OCI-LY7 (cell line): ENCODE measurements around the gene DENND1A. TPM values are rescaled to one million over a fixed set of nuclear protein-coding genes. Genes with fewer than 3 reads are reported as not detected.
A peak's percentile ranks its signal among the peaks of the same experiment; 100 is the strongest.

ENCODE experiments used
- BruUV-seq: library from RNA; stranded (reverse); fragments of 400-500 nt; replicated peaks from 2 replicates; lab custom pipeline; 2021; lab: Mats Ljungman, UMichigan
- CTCF ChIA-PET: fragments of 300-600 bp; sonication (Branson Sonifier 250); formaldehyde crosslinking; loops from one replicate; lab custom pipeline; 2022; ENCODE audit warnings: antibody characterized with exemption; ENCODE audit not compliant: unreplicated experiment; lab: Charles Lee
- POLR2A ChIA-PET: fragments of 300-600 bp; sonication (Branson Sonifier 250); formaldehyde crosslinking; loops from one replicate; lab custom pipeline; 2022; ENCODE audit warnings: antibody characterized with exemption; lab: Charles Lee
- DNase-seq: peaks from one replicate; pipeline ENCODE4 v3.0.0-alpha.2; 2015; ENCODE audit warnings: low spot score
- H2AFZ ChIP-seq: fragments of 200-600 bp; sonication (generic), shearing (Covaris generic); 2 replicates; pipeline ENCODE4 v1.6.1; 2014; ENCODE audit warnings: mild to moderate bottlenecking, antibody characterized with exemption, low read length, moderate library complexity
- H3K27ac ChIP-seq: fragments of 200-600 bp; sonication (generic); 2 replicates; pipeline ENCODE4 v1.5.1; 2014; ENCODE audit warnings: mixed run types, low read depth, mild to moderate bottlenecking, moderate library complexity, low read length, inconsistent platforms; ENCODE audit not compliant: poor library complexity, severe bottlenecking
- H3K36me3 ChIP-seq: fragments of 200-600 bp; sonication (generic); 2 replicates; pipeline ENCODE4 v1.6.1; 2014; ENCODE audit warnings: mild to moderate bottlenecking, antibody characterized with exemption, low read length, moderate library complexity, mixed read lengths; ENCODE audit not compliant: insufficient read depth
- H3K4me1 ChIP-seq: fragments of 200-600 bp; sonication (generic); 2 replicates; pipeline ENCODE4 v1.5.1; 2014; ENCODE audit warnings: mild to moderate bottlenecking, low read length; ENCODE audit not compliant: insufficient read depth, poor library complexity, severe bottlenecking
- H3K4me2 ChIP-seq: fragments of 200-600 bp; sonication (generic); 2 replicates; pipeline ENCODE4 v1.6.1; 2014; ENCODE audit warnings: mild to moderate bottlenecking, low read length
- H3K4me3 ChIP-seq: fragments of 200-600 bp; sonication (generic); 2 replicates; pipeline ENCODE4 v1.5.1; 2014; ENCODE audit warnings: mild to moderate bottlenecking, low read depth, low read length; ENCODE audit not compliant: poor library complexity, severe bottlenecking
- H3K79me2 ChIP-seq: fragments of 200-600 bp; sonication (generic); 2 replicates; pipeline ENCODE4 v1.6.1; 2016; ENCODE audit warnings: low read depth, mild to moderate bottlenecking, low read length, moderate library complexity, mixed read lengths; ENCODE audit not compliant: insufficient read depth
- H3K9me2 ChIP-seq: fragments of 200-600 bp; sonication (generic); 2 replicates; pipeline ENCODE4 v1.6.1; 2016; ENCODE audit warnings: mild to moderate bottlenecking, low read length, mixed read lengths; ENCODE audit not compliant: insufficient read depth
- H3K9me3 ChIP-seq: fragments of 200-600 bp; sonication (generic); 2 replicates; pipeline ENCODE4 v1.6.1; 2014; ENCODE audit warnings: mild to moderate bottlenecking, mixed run types, low read length, mixed read lengths
- H4K20me1 ChIP-seq: fragments of 200-600 bp; sonication (generic); 2 replicates; pipeline ENCODE4 v1.6.1; 2014; ENCODE audit warnings: mild to moderate bottlenecking, antibody characterized with exemption, low read length, moderate library complexity, mixed read lengths; ENCODE audit not compliant: insufficient read depth
- CTCF ChIP-seq: fragments of 200-600 bp; sonication (generic); conservative IDR thresholded peaks from 2 replicates; pipeline ENCODE4 v1.5.1; 2014; ENCODE audit warnings: mild to moderate bottlenecking, antibody characterized with exemption, low read length, moderate library complexity, mixed read lengths
- EZH2phosphoT487 ChIP-seq: fragments of 200-600 bp; sonication (generic); IDR thresholded peaks from 2 replicates; pipeline ENCODE4 v1.6.1; 2018; ENCODE audit warnings: low read depth, borderline replicate concordance, mild to moderate bottlenecking, mixed run types, antibody characterized with exemption, low read length, moderate library complexity, mixed read lengths
- intact Hi-C: fragments of 100-400 bp; cut with micrococcal nuclease; formaldehyde crosslinking; loops from one replicate; pipeline ENCODE4 v1.10.0; 2022; ENCODE audit not compliant: unreplicated experiment
- total RNA-seq, 2 experiments: library from RNA; depleted of rRNA in 1 of 2; stranded (reverse); fragments of >200 nt in 1 of 2; shearing (Covaris generic) in 1 of 2; gene quantifications; 2 replicates each; pipeline ENCODE4 v1.2.3, GENCODE V29; 2014 to 2022

Gene DENND1A
- total RNA-seq, 2 experiments from 2014 or later, result 17.9 to 36.3 TPM

GRCh38 chr9:123349691-123350480 lies 580.0 kb downstream of the DENND1A start:
- peak overlapping the region; percentile 13 for H3K4me3 ChIP-seq

GRCh38 chr9:123349033-123349432 lies 580.9 kb downstream of the DENND1A start:
- Histone ChIP-seq H3K4me2 (peak overlapping the region; percentile 22; the same call in 1 of the 2 replicates), H4K20me1 (no peaks in the 10 kb centered on the region), H3K4me1 (peaks cover 54% of the 10 kb centered on the region), H3K27ac (peak overlapping the region; percentile 43), H3K9me2 (no peaks in the 10 kb centered on the region), H3K9me3 (no peaks in the 10 kb centered on the region; the same call in 1 of the 2 replicates), H3K4me3 (no peak overlapping the region), H3K36me3 (no peaks in the 10 kb centered on the region), H3K79me2 (no peaks in the 10 kb centered on the region), H2AFZ (peak overlapping the region; percentile 47; the same call in 1 of the 2 replicates)
- ChIA-PET POLR2A (interaction anchor here (0.6 to 1.3 kb wide), 5 partner anchors 11 to 342 kb away, joined by 3 to 5 read pairs (median 3); no protein-coding TSS in a partner anchor), CTCF (interaction anchor here (0.8 to 2.0 kb wide), 5 partner anchors 80 to 266 kb away, joined by 3 to 11 read pairs (median 4); no protein-coding TSS in a partner anchor)
- no peak for DNase-seq
- intact Hi-C loops, result loop anchor here (10.0 kb wide), 2 partner anchors 444 to 524 kb away; partner anchors contain the start of genes PDCL and RC3H2
- TF ChIP-seq CTCF (no peak), EZH2phosphoT487 (no peak)
- BruUV-seq, result no TSS peak

More at GRCh38 chr9:123349691-123350480, 580.0 kb downstream of the DENND1A start:
- peak; percentile 83 for DNase-seq
- H3K36me3 ChIP-seq, result no peaks in the 10 kb centered on the region
- BruUV-seq, result no TSS peak
- ChIA-PET POLR2A (interaction anchor here (0.6 to 1.1 kb wide), 6 partner anchors 10 to 257 kb away, joined by 3 to 5 read pairs (median 3); no protein-coding TSS in a partner anchor), CTCF (interaction anchor here (0.7 to 2.0 kb wide), 9 partner anchors 81 to 269 kb away, joined by 3 to 11 read pairs (median 3); no protein-coding TSS in a partner anchor)
- H3K9me3 ChIP-seq, result no peaks in the 10 kb centered on the region; the same call in 1 of the 2 replicates
- no peaks in the 10 kb centered on the region for H4K20me1 ChIP-seq
- no peak overlapping the region for H3K27ac ChIP-seq
- H3K9me2 ChIP-seq, result no peaks in the 10 kb centered on the region
- intact Hi-C loops, result loop anchor here (1.0 to 10.0 kb wide), 4 partner anchors 268 to 525 kb away; partner anchors contain the start of genes PDCL and RC3H2
- H3K79me2 ChIP-seq, result no peaks in the 10 kb centered on the region
- no peak overlapping the region; the same call in 1 of the 2 replicates for H2AFZ ChIP-seq
- H3K4me2 ChIP-seq, result peak overlapping the region; percentile 42
- TF ChIP-seq CTCF (peak; percentile 98), EZH2phosphoT487 (no peak)
- peaks cover 50% of the 10 kb centered on the region for H3K4me1 ChIP-seq
